CD4-positive, CD25-positive, alpha-beta regulatory T cell (primary cell): ENCODE measurements around the gene ZNF112. TPM values are rescaled to one million over a fixed set of nuclear protein-coding genes. Genes with fewer than 3 reads are reported as not detected.
"Not testable (repeated sequence)": the region's sequence is repeated elsewhere in the genome, so short reads cannot be mapped to it uniquely, and the experiment has no call there.

ENCODE experiments used
- ATAC-seq, 2 donors: fragments of 150-1000 bp; cut with Tn5 transposase; one replicate each; pipeline ENCODE4 v1.10.0; 2021; ENCODE audit warnings: low read depth in 2 of 2, moderate number of reproducible peaks in 2 of 2, moderate library complexity in 1 of 2
- DNase-seq, 3 donors: peaks; one replicate each; pipeline versions ENCODE4 v3.0.0 to v3.0.0-alpha.2; 2012 to 2022; ENCODE audit warnings: mixed read lengths in 1 of 3
- H3K27ac ChIP-seq: one replicate; pipeline ENCODE4 v1.7.0; 2013; ENCODE audit warnings: mild to moderate bottlenecking, low read length; ENCODE audit not compliant: insufficient read depth, poor library complexity, severe bottlenecking
- H3K27me3 ChIP-seq: one replicate; pipeline ENCODE4 v1.7.0; 2013; ENCODE audit warnings: low read length; ENCODE audit not compliant: control insufficient read depth, insufficient read depth
- H3K36me3 ChIP-seq: one replicate; pipeline ENCODE4 v1.7.0; 2013; ENCODE audit warnings: mild to moderate bottlenecking, low read length, moderate library complexity; ENCODE audit not compliant: control insufficient read depth, insufficient read depth
- H3K4me1 ChIP-seq: 2 replicates; pipeline ENCODE4 v1.7.0; 2013; ENCODE audit warnings: mild to moderate bottlenecking, low read length; ENCODE audit not compliant: insufficient read depth, control insufficient read depth, poor library complexity, severe bottlenecking
- H3K4me3 ChIP-seq: one replicate; pipeline ENCODE4 v1.7.0; 2013; ENCODE audit warnings: low read depth, mild to moderate bottlenecking, low read length, moderate library complexity
- H3K9me3 ChIP-seq, 2 experiments: 1 replicate in 1 of 2; 2 replicates in 1 of 2; pipeline ENCODE4 v1.7.0; 2013; ENCODE audit warnings: low read length in 2 of 2, mild to moderate bottlenecking in 1 of 2, moderate library complexity in 1 of 2; ENCODE audit not compliant: control insufficient read depth in 2 of 2
- H3K27ac Mint-ChIP-seq, 3 donors: one replicate each; pipeline ENCODE4 v1.8.0; 2020 to 2022; ENCODE audit warnings: mild to moderate bottlenecking in 3 of 3, mixed read lengths in 3 of 3, moderate library complexity in 2 of 3
- H3K27me3 Mint-ChIP-seq: one replicate; pipeline ENCODE4 v1.8.0; 2022; ENCODE audit warnings: mild to moderate bottlenecking, mixed read lengths
- H3K36me3 Mint-ChIP-seq: one replicate; pipeline ENCODE4 v1.8.0; 2020; ENCODE audit warnings: mixed read lengths
- H3K4me1 Mint-ChIP-seq, 4 donors: one replicate each; pipeline ENCODE4 v1.8.0; 2020 to 2022; ENCODE audit warnings: mixed read lengths in 4 of 4, mild to moderate bottlenecking in 1 of 4
- H3K4me3 Mint-ChIP-seq, 4 donors: one replicate each; pipeline ENCODE4 v1.8.0; 2020 to 2022; ENCODE audit warnings: mild to moderate bottlenecking in 4 of 4, mixed read lengths in 4 of 4, moderate library complexity in 3 of 4
- H3K9me3 Mint-ChIP-seq, 7 donors: one replicate each; pipeline ENCODE4 v1.8.0; 2020 to 2022; ENCODE audit warnings: mixed read lengths in 7 of 7, mild to moderate bottlenecking in 3 of 7, moderate library complexity in 2 of 7
- polyA plus RNA-seq, 4 donors: library from polyadenylated mRNA; unstranded; fragments of 300-500 nt; fragmentation: Illumina TruSeq; gene quantifications; one replicate each; pipeline ENCODE4 v1.2.3, GENCODE V29; 2021
- total RNA-seq: library from RNA; stranded (reverse); gene quantifications from one replicate; pipeline ENCODE4 v1.2.3, GENCODE V29; 2022

The ZNF112 gene
- total RNA-seq (not detected), polyA plus RNA-seq (under 1 TPM in 2 of 4 donors, not detected in 2; 0.25 to 0.46 TPM)

DNA sequence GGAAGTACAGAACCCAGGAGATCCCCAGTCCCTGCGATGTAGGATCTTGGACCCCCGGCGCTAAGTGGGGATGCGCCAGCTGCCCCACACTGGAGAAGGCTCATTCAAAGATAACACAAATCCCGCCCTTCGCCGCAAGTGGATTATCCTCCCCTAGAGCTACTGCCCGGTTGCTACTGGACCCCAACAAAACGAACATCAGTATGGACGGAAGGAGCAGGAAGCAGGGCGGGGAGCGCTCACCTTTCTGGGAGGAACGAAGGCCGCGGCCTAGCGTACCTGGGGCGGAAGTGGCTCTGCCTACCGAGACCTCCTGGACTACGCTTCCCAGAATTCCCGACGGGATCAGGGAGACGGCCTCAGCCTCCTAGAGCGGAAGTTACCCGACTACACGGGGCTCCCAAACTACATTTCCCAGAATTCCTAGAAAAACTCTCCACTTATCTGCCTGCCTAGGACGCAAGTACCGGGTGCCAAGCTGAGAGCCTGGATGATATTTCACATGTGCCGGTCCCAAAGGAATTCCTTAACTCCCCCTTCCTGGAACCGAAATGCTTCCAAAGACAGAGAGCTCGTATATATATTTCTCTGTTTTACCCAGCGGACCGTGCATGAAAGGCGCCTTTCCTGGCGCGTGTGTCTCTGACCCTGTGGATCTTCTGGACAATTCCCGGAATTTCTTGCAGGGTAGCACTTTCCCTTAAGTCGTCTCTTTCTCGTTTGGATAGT lies at the start of gene ZNF112:
Gene ZNF112 (minus strand): TSS at position 298 of the 729 bp plus-strand sequence. CDS start 16,141 bp downstream, outside the sequence.
- H3K27me3 ChIP-seq: no peaks in the 10 kb centered on the region
- no peaks in the 10 kb centered on the region for H3K27me3 Mint-ChIP-seq
- ATAC-seq (no peak), DNase-seq (peak in 1 of 3 donors; percentile 4)
- H3K4me3 ChIP-seq: no peak within 1 kb of the TSS
- H3K9me3 Mint-ChIP-seq: peaks cover 1 to 61% (median 20%) of the 10 kb centered on the region in 7 donors
- no peaks in the 10 kb centered on the region for H3K36me3 ChIP-seq
- no peaks in the 10 kb centered on the region for H3K4me1 ChIP-seq
- H3K4me3 Mint-ChIP-seq: peak within 1 kb of the TSS in 2 of 4 donors; percentile 47 to 57
- H3K27ac ChIP-seq: no peak within 1 kb of the TSS
- H3K9me3 ChIP-seq: peaks cover 9 to 11% of the 10 kb centered on the region in 2 experiments
- no peaks in the 10 kb centered on the region for H3K36me3 Mint-ChIP-seq
- peaks cover 0 to 8% (median 0%) of the 10 kb centered on the region in 4 donors for H3K4me1 Mint-ChIP-seq
- H3K27ac Mint-ChIP-seq: no peak within 1 kb of the TSS

DNA sequence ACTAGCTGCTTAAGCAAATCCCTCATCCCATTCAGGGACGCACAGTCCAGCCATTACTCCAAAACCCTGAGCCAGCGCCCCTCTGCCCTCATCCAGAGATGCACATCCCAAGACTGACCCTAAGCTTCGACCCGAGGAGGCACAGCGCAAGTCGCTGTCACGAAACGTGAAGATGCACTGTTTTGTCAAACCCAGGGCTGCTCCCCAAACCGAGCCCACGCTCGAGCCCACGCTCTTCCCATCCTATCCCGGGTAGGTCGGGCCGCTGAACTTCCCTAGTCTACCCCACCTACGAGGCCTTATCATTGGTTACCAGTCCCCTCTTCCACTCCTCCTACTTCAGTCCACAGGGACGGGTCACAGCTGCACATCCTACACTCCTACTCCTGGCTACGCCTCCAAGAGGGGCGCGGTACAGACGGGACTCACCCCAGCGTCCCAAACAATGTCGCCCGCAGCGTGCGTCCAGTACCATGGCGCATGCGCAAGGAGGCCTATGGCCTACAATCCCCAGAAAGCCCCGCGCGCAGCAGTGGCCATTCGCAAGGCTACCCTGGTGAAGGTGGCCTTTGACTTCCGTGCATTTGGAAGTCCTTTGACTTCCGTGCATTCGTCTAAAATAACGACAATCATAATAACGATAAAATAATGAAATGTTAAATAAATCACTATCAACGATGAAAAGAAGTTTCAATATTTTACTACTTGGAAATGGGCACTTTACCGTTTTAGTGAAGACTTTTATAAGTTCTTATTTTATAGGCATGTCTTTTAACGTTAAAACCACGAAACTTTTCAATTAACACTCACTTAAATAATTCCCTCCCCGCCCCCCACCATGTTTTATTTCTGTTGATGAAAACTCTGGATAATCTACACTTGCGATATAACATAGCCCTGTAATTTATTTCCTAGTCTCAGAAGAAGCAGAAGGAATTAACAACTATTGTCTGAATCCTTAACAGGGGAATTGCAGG lies 44.9 kb upstream of the ZNF112 start, which contains the start of gene ZNF285:
Gene ZNF285 (minus strand): TSS at position 470 of the 977 bp plus-strand sequence. CDS start 4,395 bp downstream, outside the sequence.
- Mint-ChIP-seq H3K9me3 (peaks cover 3 to 56% (median 19%) of the 10 kb centered on the region in 7 donors), H3K27me3 (no peaks in the 10 kb centered on the region)

GRCh38 chr19:44389268-44389667 lies 32.8 kb upstream of the ZNF112 start:
- H3K27ac ChIP-seq, H3K27me3 Mint-ChIP-seq, ATAC-seq, H3K4me3 ChIP-seq, H3K4me3 Mint-ChIP-seq, H3K27me3 ChIP-seq, H3K4me1 ChIP-seq, H3K4me1 Mint-ChIP-seq, DNase-seq, H3K36me3 ChIP-seq, H3K27ac Mint-ChIP-seq: not testable (repeated sequence)
- H3K9me3 Mint-ChIP-seq: peaks cover 4 to 66% (median 22%) of the 10 kb centered on the region in 7 donors
- peaks cover 35% of the 10 kb centered on the region for H3K36me3 Mint-ChIP-seq
- H3K9me3 ChIP-seq: peaks cover 11 to 16% of the 10 kb centered on the region in 2 experiments

More for the DNA sequence above, 44.9 kb upstream of the ZNF112 start, which contains the start of gene ZNF285:
- Histone ChIP-seq H3K36me3 (no peaks in the 10 kb centered on the region), H3K4me1 (no peaks in the 10 kb centered on the region), H3K27me3 (no peaks in the 10 kb centered on the region), H3K27ac (no peak within 1 kb of the TSS), H3K4me3 (peak within 1 kb of the TSS; percentile 53), H3K9me3 (peaks cover 9 to 16% of the 10 kb centered on the region in 2 experiments)
- peak; percentile 52 to 64 for ATAC-seq
- peak; percentile 32 to 79 (median 57) for DNase-seq
- peaks cover 0 to 12% (median 3%) of the 10 kb centered on the region in 4 donors for H3K4me1 Mint-ChIP-seq
- peak within 1 kb of the TSS; percentile 38 to 93 (median 78) for H3K4me3 Mint-ChIP-seq
- peaks cover 7% of the 10 kb centered on the region for H3K36me3 Mint-ChIP-seq
- peak within 1 kb of the TSS; percentile 66 to 84 (median 68) for H3K27ac Mint-ChIP-seq

DNA sequence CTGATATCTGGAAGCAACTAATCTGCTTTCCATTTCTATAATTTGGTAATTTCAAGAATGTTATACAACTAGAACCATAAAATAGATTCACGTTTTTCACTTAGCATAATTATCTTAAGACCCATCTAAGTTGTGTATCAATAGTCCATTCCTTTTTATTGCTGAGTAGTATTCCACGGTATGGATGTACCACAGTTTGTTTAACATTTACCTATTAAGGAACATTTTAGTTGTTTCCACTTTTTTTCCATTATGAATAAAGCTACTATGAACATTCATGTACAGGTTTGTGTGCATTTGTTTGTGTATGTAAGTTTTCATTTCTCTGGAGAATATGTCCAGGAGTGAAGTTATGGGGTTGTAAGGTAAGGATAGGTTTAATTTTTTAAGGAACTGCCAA lies 18.3 kb upstream of the ZNF112 start:
- peaks cover 6 to 7% of the 10 kb centered on the region in 2 experiments for H3K9me3 ChIP-seq
- no peaks in the 10 kb centered on the region for H3K4me1 ChIP-seq
- no peaks in the 10 kb centered on the region for H3K27me3 Mint-ChIP-seq
- H3K36me3 Mint-ChIP-seq: no peaks in the 10 kb centered on the region
- H3K9me3 Mint-ChIP-seq: peaks cover 0 to 63% (median 15%) of the 10 kb centered on the region in 7 donors
- no peaks in the 10 kb centered on the region for H3K36me3 ChIP-seq
- no peak overlapping the region for H3K27ac Mint-ChIP-seq
- DNase-seq (no peak), ATAC-seq (no peak)
- H3K4me3 ChIP-seq: no peak overlapping the region
- H3K4me3 Mint-ChIP-seq: no peak overlapping the region
- H3K27me3 ChIP-seq: no peaks in the 10 kb centered on the region
- no peak overlapping the region for H3K27ac ChIP-seq
- H3K4me1 Mint-ChIP-seq: no peaks in the 10 kb centered on the region

- H3K4me3 ChIP-seq: no peak overlapping the region
- peaks cover 3 to 70% (median 19%) of the 10 kb centered on the region in 7 donors for H3K9me3 Mint-ChIP-seq
- H3K36me3 ChIP-seq: no peaks in the 10 kb centered on the region
- ATAC-seq (no peak), DNase-seq (no peak)
- no peak overlapping the region for H3K4me3 Mint-ChIP-seq
- H3K9me3 ChIP-seq: peaks cover 4 to 7% of the 10 kb centered on the region in 2 experiments
- H3K27ac Mint-ChIP-seq: no peak overlapping the region
- H3K36me3 Mint-ChIP-seq: no peaks in the 10 kb centered on the region
- H3K27me3 ChIP-seq: no peaks in the 10 kb centered on the region
- H3K27ac ChIP-seq: no peak overlapping the region
- H3K4me1 ChIP-seq: no peaks in the 10 kb centered on the region
- H3K4me1 Mint-ChIP-seq: no peaks in the 10 kb centered on the region
- no peaks in the 10 kb centered on the region for H3K27me3 Mint-ChIP-seq
Measured at GRCh38 chr19:44371815-44372480, 15.5 kb upstream of the ZNF112 start.

DNA sequence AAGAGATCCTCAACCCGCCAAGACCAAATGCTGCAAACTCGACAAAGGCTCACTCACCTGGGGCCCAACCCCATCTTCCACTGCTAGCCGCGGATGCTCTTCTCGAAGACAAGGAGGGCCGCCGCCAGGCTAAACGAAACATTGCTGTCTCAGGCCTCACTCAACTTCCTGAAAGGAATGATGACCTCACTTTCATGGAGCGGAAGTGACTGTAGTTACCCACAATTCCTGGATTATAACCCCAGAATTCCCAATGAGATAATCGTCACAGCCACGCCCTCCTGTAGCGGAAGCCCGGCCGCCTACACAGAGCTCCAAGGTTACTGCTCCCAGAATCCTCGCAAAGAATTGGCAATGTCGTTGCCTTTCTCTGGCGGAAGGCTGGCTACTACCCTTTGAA lies 10.5 kb upstream of the ZNF112 start:
- Histone ChIP-seq H3K9me3 (no peaks in the 10 kb centered on the region), H3K27me3 (no peaks in the 10 kb centered on the region), H3K36me3 (no peaks in the 10 kb centered on the region), H3K4me1 (no peaks in the 10 kb centered on the region), H3K4me3 (no peak overlapping the region), H3K27ac (no peak overlapping the region)
- peaks cover 5 to 55% (median 20%) of the 10 kb centered on the region in 7 donors for H3K9me3 Mint-ChIP-seq
- H3K36me3 Mint-ChIP-seq: no peaks in the 10 kb centered on the region
- H3K27me3 Mint-ChIP-seq: no peaks in the 10 kb centered on the region
- DNase-seq (no peak), ATAC-seq (no peak)
- no peak overlapping the region for H3K4me3 Mint-ChIP-seq
- no peak overlapping the region for H3K27ac Mint-ChIP-seq
- H3K4me1 Mint-ChIP-seq: no peaks in the 10 kb centered on the region

DNA sequence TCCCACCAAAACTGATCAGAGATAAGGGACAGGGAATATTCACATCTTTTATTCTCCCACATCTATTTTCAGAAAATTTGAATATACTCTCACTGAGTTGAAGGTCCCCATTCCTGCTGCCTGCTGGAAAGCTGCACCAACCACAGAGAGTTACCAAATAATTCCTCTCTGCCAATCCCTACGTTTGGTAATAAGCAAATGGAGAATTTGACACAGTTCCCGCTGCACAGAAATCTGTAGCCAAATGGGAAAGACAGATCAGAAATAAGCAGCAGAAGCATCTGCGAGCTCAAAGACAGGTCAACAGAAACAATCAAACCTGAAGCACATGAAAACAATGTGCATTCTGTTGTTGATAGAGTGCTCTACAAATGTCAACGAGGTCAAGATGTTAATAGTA lies 9.9 kb downstream of the ZNF112 start:
- H3K4me1 ChIP-seq: no peaks in the 10 kb centered on the region
- H3K9me3 ChIP-seq: peaks cover 16 to 25% of the 10 kb centered on the region in 2 experiments
- no peaks in the 10 kb centered on the region for H3K4me1 Mint-ChIP-seq
- no peak overlapping the region for H3K27ac ChIP-seq
- H3K4me3 ChIP-seq: no peak overlapping the region
- H3K27ac Mint-ChIP-seq: no peak overlapping the region
- no peaks in the 10 kb centered on the region for H3K27me3 ChIP-seq
- no peak for ATAC-seq
- H3K36me3 Mint-ChIP-seq: no peaks in the 10 kb centered on the region
- no peak for DNase-seq
- H3K4me3 Mint-ChIP-seq: no peak overlapping the region
- no peaks in the 10 kb centered on the region for H3K36me3 ChIP-seq
- peaks cover 2 to 48% (median 11%) of the 10 kb centered on the region in 7 donors for H3K9me3 Mint-ChIP-seq
- H3K27me3 Mint-ChIP-seq: no peaks in the 10 kb centered on the region
